Neural progenitor cell (in vitro differentiated cells): ENCODE measurements around the gene PRSS22. TPM values are rescaled to one million over a fixed set of nuclear protein-coding genes. Genes with fewer than 3 reads are reported as not detected.

ENCODE experiments used
- DNase-seq: peaks from one replicate; pipeline ENCODE4 v3.0.0-alpha.2; 2016; ENCODE audit warnings: low spot score
- H2AFZ ChIP-seq: fragments of 200-600 bp; sonication (generic); replicated peaks from 2 replicates; pipeline ENCODE4 v1.6.1; 2016; ENCODE audit warnings: antibody characterized with exemption
- H3F3A ChIP-seq: fragments of 200-600 bp; sonication (generic); 2 replicates; pipeline ENCODE4 v1.6.1; 2016; ENCODE audit warnings: antibody characterized with exemption, low read depth
- H3K27ac ChIP-seq: fragments of 200-600 bp; sonication (generic); 2 replicates; pipeline ENCODE4 v1.5.1; 2016; ENCODE audit warnings: mild to moderate bottlenecking
- H3K27me3 ChIP-seq: fragments of 200-600 bp; sonication (generic); 2 replicates; pipeline ENCODE4 v1.6.1; 2016; ENCODE audit warnings: mild to moderate bottlenecking, moderate library complexity
- H3K36me3 ChIP-seq: fragments of 200-600 bp; sonication (generic); 2 replicates; pipeline ENCODE4 v1.5.1; 2016
- H3K4me1 ChIP-seq: fragments of 200-600 bp; sonication (generic); 2 replicates; pipeline ENCODE4 v1.6.1; 2016; ENCODE audit warnings: mixed run types
- H3K4me2 ChIP-seq: fragments of 200-600 bp; sonication (generic); 2 replicates; pipeline ENCODE4 v1.6.1; 2016
- H3K4me3 ChIP-seq: fragments of 200-600 bp; sonication (generic); 2 replicates; pipeline ENCODE4 v1.5.1; 2016
- H3K79me2 ChIP-seq: fragments of 200-600 bp; sonication (generic); 2 replicates; pipeline ENCODE4 v1.6.1; 2016; ENCODE audit warnings: low read depth
- H3K9ac ChIP-seq: fragments of 200-600 bp; sonication (generic); 2 replicates; pipeline ENCODE4 v1.6.1; 2016
- H3K9me3 ChIP-seq: fragments of 200-600 bp; sonication (generic); 2 replicates; pipeline ENCODE4 v1.5.1; 2016; ENCODE audit warnings: low read depth
- H4K20me1 ChIP-seq: fragments of 200-600 bp; sonication (generic); 2 replicates; pipeline ENCODE4 v1.6.1; 2016; ENCODE audit warnings: low read depth
- H3K27ac Mint-ChIP-seq: 3 replicates; pipeline ENCODE4 v1.8.0; 2021; ENCODE audit warnings: mixed read lengths
- H3K27me3 Mint-ChIP-seq: 2 replicates; pipeline ENCODE4 v1.8.0; 2022; ENCODE audit warnings: low read depth, mild to moderate bottlenecking, inconsistent platforms, moderate library complexity, mixed read lengths; ENCODE audit not compliant: insufficient read depth
- H3K36me3 Mint-ChIP-seq: 3 replicates; pipeline ENCODE4 v1.8.0; 2021; ENCODE audit warnings: mixed read lengths
- H3K4me1 Mint-ChIP-seq: 3 replicates; pipeline ENCODE4 v1.8.0; 2021; ENCODE audit warnings: mixed read lengths
- H3K4me3 Mint-ChIP-seq: 3 replicates; pipeline ENCODE4 v1.8.0; 2021; ENCODE audit warnings: mild to moderate bottlenecking, moderate library complexity, mixed read lengths
- H3K9me3 Mint-ChIP-seq: 3 replicates; pipeline ENCODE4 v1.8.0; 2020; ENCODE audit warnings: mixed read lengths
- EZH2 ChIP-seq: fragments of 200-600 bp; sonication (generic); IDR thresholded peaks from 2 replicates; pipeline ENCODE4 v1.6.1; 2017; ENCODE audit warnings: antibody characterized with exemption, mild to moderate bottlenecking, moderate library complexity
- EZH2phosphoT487 ChIP-seq: fragments of 200-600 bp; sonication (generic); IDR thresholded peaks from 2 replicates; pipeline ENCODE4 v1.6.1; 2017; ENCODE audit warnings: antibody characterized with exemption
- total RNA-seq: library from RNA; depleted of rRNA; stranded (reverse); fragments of >200 nt; gene quantifications from 2 replicates; pipeline ENCODE4 v1.2.3, GENCODE V29; 2015; ENCODE audit warnings: low replicate concordance
- TF ChIP-seq, protein P1 (sequence below): fragments of 200-600 bp; sonication (generic); IDR thresholded peaks from 2 replicates; pipeline ENCODE4 v1.5.1; 2017; ENCODE audit warnings: antibody characterized with exemption, mild to moderate bottlenecking

The PRSS22 gene
- total RNA-seq, 1 donor from 2014 or later: not detected

DNA sequence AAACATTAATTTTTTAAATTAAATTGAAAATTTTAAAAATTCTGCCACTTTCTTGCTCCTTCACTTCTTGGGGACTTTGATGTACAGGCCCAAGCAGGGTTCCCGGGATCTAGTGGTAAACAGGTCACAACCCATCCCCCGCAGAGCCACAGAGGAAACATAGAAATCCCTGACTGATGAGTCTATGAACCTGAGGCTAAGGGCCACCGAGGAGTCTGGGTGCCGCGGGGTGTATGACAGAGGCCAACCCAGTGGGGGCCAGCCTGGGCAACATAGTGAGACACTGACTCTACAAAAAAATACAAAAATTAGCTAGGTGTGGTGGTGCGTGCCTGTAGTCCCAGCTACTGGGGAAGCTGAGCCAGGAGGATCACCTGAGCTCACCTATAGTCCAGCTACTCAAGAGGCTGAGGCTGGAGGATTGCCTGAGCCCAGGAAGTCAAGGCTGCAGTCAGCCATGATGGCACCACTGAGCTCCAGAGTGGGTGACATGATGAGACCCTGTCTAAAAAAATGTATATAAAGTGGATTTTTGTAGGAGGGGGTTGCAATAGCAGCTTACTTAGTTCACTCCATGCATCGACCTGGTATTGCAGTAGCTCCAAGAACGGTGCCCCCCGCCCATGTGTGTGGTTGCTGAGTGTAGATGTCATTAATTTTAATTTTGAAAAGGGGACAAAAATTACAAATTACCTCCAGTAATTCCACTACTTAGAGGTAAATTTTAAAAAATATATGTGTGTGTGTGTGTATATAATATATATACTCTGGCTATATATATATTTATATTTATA lies 44.6 kb upstream of the PRSS22 start:
- Mint-ChIP-seq H3K4me3 (peak overlapping the region; percentile 33), H3K4me1 (peaks cover 23% of the 10 kb centered on the region), H3K27me3 (peaks cover 7% of the 10 kb centered on the region), H3K27ac (no peak overlapping the region), H3K9me3 (no peaks in the 10 kb centered on the region), H3K36me3 (no peaks in the 10 kb centered on the region)
- Histone ChIP-seq H3K79me2 (no peaks in the 10 kb centered on the region), H3K9me3 (no peaks in the 10 kb centered on the region), H3K36me3 (no peaks in the 10 kb centered on the region), H2AFZ (no peak overlapping the region), H3K4me3 (no peak overlapping the region), H3K27ac (no peak overlapping the region), H3K4me1 (peaks cover 10% of the 10 kb centered on the region), H4K20me1 (peaks cover 7% of the 10 kb centered on the region), H3F3A (peaks cover 25% of the 10 kb centered on the region), H3K4me2 (no peak overlapping the region), H3K27me3 (no peaks in the 10 kb centered on the region), H3K9ac (no peak overlapping the region)
- no peak for DNase-seq
- no peak for TF ChIP-seq EZH2phosphoT487
- TF ChIP-seq, protein P1, sequence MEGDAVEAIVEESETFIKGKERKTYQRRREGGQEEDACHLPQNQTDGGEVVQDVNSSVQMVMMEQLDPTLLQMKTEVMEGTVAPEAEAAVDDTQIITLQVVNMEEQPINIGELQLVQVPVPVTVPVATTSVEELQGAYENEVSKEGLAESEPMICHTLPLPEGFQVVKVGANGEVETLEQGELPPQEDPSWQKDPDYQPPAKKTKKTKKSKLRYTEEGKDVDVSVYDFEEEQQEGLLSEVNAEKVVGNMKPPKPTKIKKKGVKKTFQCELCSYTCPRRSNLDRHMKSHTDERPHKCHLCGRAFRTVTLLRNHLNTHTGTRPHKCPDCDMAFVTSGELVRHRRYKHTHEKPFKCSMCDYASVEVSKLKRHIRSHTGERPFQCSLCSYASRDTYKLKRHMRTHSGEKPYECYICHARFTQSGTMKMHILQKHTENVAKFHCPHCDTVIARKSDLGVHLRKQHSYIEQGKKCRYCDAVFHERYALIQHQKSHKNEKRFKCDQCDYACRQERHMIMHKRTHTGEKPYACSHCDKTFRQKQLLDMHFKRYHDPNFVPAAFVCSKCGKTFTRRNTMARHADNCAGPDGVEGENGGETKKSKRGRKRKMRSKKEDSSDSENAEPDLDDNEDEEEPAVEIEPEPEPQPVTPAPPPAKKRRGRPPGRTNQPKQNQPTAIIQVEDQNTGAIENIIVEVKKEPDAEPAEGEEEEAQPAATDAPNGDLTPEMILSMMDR: no peak
- TF ChIP-seq EZH2: no peak

DNA sequence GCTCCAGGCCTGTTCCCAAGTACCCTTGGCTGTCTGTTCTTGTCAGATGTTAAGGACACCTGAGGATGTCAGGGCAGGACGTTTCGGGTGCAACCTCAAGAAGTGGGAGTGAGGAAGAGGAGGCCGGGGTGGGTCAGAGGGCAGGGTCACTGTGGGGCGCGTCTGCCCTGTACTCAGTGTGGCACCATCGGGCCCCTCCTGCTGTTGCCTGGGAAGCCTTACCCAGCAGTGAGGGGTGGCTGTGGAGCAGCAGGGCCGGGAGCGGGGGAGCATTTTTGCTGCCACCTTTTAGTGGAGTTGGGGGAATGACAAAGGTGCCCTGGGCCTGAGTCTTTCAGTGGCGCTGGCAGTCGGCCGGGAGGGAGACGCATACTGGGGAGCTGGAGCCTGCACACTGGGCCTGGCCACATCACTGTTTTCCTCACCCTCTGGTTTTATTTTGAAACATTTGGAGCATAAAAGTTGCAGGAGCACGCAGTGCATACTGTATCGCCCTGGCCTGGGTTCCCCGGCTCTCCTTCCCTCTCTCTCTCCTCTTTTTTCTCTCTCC lies 42.6 kb upstream of the PRSS22 start:
- no peak for DNase-seq
- Histone ChIP-seq H3K9me3 (no peaks in the 10 kb centered on the region), H3K4me2 (no peak overlapping the region), H3K27ac (no peak overlapping the region), H2AFZ (no peak overlapping the region), H3F3A (peaks cover 14% of the 10 kb centered on the region), H4K20me1 (peaks cover 9% of the 10 kb centered on the region), H3K79me2 (no peaks in the 10 kb centered on the region), H3K9ac (no peak overlapping the region), H3K27me3 (no peaks in the 10 kb centered on the region), H3K4me1 (peaks cover 10% of the 10 kb centered on the region), H3K4me3 (no peak overlapping the region), H3K36me3 (no peaks in the 10 kb centered on the region)
- Mint-ChIP-seq H3K27ac (no peak overlapping the region), H3K36me3 (no peaks in the 10 kb centered on the region), H3K4me1 (peaks cover 12% of the 10 kb centered on the region), H3K9me3 (no peaks in the 10 kb centered on the region), H3K4me3 (no peak overlapping the region), H3K27me3 (no peaks in the 10 kb centered on the region)
- no peak for TF ChIP-seq EZH2phosphoT487
- TF ChIP-seq EZH2: no peak
- TF ChIP-seq, protein P1: no peak

DNA sequence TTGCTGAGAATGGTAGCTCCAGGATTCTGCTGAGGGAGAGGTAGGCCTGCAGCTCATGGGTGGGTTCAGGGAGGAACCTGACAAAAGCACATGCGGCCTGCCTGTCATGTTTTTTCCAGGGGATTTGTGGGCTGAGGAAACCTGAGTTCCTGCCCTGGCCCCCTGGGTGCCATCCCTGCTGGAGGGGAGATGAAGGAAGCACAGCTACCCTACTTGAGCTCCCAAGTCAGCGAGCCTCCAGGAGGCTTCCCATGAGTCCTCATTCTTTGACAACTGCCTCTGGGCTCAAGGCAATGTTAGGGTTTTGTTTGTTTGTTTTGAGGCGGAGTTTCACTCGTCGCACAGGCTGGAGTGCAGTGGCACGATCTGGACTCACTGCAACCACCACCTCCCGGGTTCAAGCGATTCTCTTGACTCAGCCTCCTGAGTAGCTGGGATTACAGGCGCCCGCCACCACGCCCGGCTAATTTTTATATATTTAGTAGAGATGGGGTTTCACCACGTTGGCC lies 41.6 kb upstream of the PRSS22 start:
- H3K36me3 Mint-ChIP-seq: no peaks in the 10 kb centered on the region
- no peak overlapping the region for H3K27ac Mint-ChIP-seq
- H3K9me3 Mint-ChIP-seq: no peaks in the 10 kb centered on the region
- H3K4me3 Mint-ChIP-seq: no peak overlapping the region
- peaks cover 10% of the 10 kb centered on the region for H3K4me1 ChIP-seq
- no peaks in the 10 kb centered on the region for H3K27me3 Mint-ChIP-seq
- H3K36me3 ChIP-seq: no peaks in the 10 kb centered on the region
- H3K9ac ChIP-seq: no peak overlapping the region
- no peak overlapping the region for H2AFZ ChIP-seq
- H3K9me3 ChIP-seq: no peaks in the 10 kb centered on the region
- no peaks in the 10 kb centered on the region for H3K27me3 ChIP-seq
- no peak for DNase-seq
- H3K4me2 ChIP-seq: no peak overlapping the region
- no peak overlapping the region for H3K27ac ChIP-seq
- H4K20me1 ChIP-seq: peaks cover 11% of the 10 kb centered on the region
- TF ChIP-seq EZH2phosphoT487: no peak
- TF ChIP-seq, protein P1: no peak
- no peak for TF ChIP-seq EZH2
- no peaks in the 10 kb centered on the region for H3K79me2 ChIP-seq
- peaks cover 12% of the 10 kb centered on the region for H3K4me1 Mint-ChIP-seq
- H3F3A ChIP-seq: peaks cover 14% of the 10 kb centered on the region
- no peak overlapping the region for H3K4me3 ChIP-seq
